Activated CD4-positive, alpha-beta T cell treated with anti-CD3 and anti-CD28 coated beads, Interleukin-10, Interleukin-2, amounts not matched to agents 100 ng/mL and 50 ng/mL, durations not matched to agents 16 hours and 8 hours (primary cell): ENCODE data around the gene CENPL.
A peak's percentile ranks its signal among the peaks of the same experiment; 100 is the strongest.
"Not testable (repeated sequence)": the region's sequence is repeated elsewhere in the genome, so short reads cannot be mapped to it uniquely, and the experiment has no call there.

Experiments
- DNase-seq: peaks from one replicate; pipeline ENCODE4 v3.0.0-alpha.2; 2020

Gene CENPL

DNA sequence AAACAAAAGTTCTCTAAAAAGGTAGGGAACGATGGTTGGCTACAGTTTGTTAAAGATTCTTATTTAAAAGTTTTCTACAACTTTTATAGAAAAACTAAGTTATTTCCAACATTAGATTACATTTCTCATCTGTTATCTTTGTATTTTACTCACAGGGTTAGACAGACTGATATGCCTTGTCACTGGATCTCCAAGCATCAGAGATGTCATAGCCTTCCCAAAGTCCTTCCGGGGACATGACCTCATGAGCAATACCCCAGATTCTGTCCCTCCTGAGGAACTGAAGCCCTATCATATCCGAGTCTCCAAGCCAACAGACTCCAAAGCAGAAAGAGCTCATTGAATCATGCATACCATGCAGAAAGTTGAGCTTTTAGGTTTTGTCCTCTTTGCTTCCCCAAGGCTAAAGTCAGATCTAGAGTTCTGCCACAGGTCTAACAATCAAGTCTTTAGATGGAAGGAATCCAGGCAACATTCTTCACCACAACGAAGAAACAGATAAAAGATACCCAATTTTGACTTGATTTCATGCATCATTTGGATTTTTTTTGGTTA is 32.8 kb upstream of the CENPL start:
- DNase-seq: no peak

DNA sequence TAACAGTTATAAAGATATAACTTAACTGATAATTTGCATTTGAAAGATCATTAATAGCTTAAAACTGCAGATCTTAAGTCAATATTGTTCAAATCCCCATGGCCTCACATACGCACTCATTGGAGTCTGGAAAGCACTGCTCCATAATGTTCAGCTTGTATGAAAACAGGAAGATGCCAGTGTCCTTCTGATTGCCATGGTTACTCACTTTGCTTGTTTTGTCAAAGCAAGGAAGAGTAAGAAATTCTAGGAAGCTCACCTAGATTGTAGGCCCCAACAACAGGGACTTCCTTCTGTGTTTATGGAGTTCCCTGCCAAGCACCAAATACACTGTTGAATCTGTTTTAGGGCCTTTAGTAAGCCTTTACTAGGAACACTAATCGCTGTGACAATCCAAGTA is 32.2 kb upstream of the CENPL start:
- DNase-seq: no peak

DNA sequence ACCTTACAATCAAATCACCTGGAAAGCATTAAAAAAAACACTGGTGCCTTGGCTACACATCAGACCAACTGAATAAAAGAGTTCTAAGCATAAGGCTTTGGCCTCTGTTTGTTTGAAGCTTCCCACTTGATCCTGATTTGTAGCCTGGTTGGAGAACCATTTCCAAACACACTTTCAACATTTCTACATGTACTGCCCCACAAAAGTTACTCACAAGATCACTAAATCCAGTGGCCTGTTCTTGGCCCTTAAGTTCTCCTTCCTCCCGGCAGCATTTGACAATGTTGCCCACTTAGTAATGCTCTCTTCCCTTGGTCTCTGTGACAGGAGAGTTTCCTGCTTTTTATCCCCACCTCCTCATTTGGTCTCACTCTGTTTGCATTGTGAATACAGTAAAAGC is 31.3 kb upstream of the CENPL start:
- no peak for DNase-seq

DNA sequence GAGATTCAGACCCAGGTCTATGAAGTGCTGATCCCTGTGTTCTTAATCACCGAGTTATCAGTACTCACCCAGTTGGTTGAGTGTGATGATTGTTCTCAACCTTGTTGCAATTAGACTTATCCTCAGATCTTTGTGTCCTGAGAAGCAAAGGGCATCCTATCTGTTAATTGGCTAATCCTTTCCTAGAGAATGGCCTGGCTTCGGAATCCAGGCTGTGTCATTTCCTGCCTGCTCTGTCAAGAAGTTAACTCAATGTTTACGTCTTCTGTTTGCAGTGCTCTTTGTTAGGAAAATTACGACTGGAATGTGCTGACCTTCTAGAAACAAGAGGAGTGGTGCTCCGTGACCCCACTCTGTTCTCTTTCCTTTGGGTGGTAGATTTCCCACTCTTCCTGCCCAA is 28.4 kb upstream of the CENPL start:
- no peak for DNase-seq

DNA sequence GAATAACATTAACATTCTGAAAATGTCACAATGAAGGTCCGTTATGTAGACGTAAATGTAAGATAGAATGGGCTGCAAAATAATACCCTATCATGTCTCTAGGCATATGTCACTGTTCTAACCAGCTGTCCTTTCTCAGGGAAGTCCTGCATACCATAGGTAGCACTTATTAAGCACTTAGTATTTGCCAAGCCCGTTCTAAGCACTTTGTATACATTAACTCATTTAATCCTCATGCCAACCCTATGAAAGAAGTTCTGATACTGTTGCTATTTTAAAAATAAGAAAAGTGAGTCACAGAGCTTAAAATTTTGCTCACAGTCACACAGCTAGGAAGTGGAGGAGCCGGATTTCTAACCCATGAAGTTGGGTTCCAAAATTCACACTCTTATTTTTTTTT is 27.4 kb upstream of the CENPL start:
- DNase-seq: no peak

DNA sequence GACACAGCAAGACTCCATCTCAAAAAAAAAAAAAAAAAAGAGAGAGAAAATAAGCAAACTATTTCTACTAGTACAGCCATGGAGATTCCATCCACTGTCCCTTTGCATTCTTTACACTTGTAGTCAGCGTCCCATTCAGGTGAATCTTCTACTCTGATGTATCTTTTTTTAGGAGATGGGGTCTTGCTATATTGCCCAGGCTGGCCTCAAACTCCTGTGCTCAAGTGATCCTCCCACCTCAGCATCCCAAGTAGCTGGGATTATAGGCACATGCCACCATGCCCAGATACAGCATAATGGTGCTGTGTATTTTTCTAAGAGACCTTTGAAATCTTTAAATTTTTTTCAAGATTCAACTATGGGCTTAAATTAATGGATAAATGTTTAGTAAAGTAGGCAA is 8.1 kb upstream of the CENPL start:
- DNase-seq: no peak

DNA sequence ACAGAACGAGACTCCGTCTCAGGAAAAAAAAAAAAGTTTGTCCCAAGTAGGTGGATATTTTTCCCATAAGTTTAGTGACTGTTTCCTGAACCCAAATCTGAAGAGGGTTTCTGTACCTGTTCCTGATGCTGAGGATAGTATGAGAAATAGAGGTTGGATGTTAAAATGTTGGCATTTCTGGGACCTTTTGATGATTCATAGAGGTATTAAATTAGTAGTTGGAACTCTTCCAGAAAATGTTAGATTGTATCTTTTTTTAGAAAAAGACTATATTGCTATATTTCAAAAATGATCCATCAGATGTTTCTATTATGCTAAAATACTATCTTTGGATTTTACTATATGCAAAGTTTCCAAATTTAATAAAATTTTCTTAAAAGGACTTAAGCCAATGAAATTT is 2.9 kb upstream of the CENPL start:
- DNase-seq: no peak

DNA sequence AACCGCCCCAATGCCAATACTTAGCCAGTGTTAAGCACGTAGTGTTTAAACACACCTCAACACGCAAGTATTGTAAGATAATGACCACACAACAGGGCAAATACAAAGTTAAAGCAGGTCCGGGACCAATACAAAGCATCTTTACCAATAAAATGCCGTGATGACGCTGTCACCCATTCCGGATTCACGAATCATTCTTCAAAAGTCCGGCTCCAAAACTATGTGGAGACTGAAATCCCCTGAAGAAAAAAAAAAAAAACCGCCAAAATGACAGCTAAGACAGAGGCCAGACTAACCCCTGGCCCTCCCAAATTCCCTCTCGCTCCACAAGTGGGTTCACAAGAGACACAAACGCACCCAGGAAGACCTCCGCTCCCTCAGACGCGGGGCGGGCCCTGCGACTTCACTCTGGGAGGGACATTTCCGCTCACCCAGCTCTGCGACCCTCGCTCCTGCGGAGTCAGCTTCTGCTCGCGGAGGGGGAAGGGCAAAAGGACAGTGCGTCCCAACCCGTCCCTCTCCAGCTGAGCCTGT is 835 bp downstream of the CENPL start:
- no peak for DNase-seq

DNA sequence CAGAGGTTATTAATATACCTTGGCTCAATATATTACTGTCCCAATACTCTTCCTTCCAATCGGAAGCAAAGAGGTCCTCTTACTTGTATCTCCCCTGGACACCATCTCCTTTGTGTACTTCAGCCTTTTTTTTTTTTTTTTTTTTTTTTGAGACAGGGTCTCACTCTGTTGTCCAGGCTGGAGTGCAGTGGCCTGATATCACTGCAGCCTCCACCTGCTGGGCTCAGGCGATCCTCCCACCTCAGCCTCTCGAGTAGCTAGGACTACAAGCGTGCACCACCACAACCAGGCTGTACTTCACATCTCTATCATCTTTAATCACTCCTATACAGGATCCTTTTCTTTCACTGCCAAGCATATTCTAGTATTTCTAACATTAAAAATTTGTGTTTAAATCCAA is 3.0 kb downstream of the CENPL start:
- DNase-seq: no peak

DNA sequence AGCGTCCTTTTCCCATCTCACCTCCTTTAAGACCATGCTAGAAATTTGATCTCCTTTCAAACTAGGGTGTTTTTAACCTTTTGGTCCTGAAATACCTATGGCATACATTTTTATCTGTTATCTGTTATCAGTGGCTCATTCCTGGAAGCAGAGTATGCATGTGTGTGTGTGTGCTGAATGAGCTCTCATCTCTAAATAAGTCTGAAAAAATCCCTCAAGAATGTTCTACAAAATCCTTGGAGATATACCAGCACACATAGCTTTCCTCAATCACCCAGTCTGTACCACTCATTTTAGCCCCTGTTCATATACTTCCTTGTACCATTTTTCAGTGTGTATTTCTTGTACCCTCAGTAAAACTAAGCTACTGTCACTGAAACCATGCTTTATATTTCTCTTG is 6.2 kb downstream of the CENPL start:
- no peak for DNase-seq

DNA sequence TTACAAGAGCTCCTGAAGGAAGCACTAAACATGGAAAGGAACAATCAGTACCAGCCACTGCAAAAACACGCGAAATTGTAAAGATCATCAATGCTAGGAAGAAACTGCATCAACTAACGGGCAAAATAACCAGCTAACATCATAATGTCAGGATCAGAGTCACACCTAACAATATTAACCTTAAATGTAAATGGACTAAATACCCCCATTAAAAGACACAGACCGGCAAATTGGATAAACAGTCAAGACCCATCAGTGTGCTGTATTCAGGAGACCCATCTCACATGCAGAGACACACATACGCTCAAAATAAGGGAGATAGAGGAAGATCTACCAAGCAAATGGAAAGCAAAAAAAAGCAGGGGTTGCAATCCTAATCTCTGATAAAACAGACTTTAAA is 11.0 kb downstream of the CENPL start:
- DNase-seq: not testable (repeated sequence)

DNA sequence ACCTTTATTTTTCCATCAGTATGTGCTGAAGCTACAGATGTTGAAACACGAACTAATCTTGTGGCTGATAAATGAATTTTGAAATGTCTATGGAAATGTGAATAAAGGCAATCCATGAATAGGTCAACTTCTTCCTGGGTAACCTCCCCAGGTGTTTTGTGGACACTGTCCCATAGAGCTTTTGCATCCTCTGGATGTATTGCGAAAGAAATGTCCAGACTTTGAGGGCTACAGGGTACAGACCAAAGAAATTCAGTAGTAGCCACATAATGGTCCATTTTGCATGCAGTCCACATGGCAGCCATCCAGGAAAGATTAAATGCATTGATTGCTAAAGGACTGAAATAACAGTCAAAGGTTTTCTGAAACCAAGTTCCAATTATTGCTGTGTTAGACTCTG is 21.7 kb downstream of the CENPL start:
- DNase-seq: no peak

DNA sequence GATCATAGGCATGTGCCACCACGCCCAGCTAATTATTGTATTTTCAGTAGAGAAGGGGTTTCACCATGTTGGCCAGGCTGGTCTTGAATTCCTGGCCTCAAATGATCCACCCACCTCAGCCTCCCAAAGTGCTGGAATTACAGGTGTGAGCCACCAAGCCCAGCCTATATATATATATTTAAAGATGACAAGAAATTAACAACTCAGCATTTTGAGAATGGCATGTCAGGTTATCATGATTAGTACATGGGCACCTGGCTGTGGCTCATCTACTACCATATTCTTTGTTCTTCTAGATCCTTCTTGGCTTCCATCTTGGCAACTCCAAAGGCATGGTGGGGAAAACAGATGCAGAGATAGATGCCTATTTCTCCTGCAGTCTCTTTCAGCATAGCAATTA is 24.7 kb downstream of the CENPL start:
- not testable (repeated sequence) for DNase-seq

DNA sequence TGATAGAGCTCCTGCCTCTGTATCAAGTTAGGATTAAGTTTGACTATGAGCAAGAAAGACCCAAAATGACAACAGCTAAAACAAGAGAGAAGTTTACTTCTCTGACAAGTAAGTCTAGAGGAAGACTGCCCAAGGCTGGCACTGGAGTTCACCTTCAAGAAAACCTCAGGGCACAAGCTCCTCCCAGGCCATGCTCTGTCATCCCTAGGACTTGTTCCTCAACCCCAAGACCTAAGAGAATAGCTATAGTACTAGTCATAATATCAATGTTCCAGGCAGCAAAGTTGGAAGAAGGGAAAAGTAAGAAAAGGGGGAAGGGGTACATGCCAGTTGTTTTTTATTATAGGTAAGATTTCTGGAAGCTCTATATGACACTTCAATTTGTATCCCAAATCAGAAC is 26.6 kb downstream of the CENPL start:
- no peak for DNase-seq

DNA sequence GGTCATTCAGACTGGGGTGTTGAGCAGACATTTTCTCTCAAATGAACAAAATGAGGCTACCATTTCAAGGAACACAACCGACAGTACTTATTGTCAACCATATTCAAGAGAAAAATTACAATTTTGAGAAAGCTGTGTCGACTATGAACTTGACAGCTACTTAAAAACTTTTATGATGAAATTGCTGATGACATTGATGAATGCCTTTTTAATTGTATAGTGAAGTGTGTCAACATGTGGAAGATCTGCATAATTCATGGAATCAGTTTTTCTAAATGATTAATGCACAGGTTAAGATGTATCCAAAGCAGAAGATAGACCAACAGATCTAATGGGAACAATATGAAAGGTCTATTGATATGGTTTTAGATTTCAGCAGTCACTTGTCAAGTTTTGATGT is 34.8 kb downstream of the CENPL start:
- DNase-seq: no peak

DNA sequence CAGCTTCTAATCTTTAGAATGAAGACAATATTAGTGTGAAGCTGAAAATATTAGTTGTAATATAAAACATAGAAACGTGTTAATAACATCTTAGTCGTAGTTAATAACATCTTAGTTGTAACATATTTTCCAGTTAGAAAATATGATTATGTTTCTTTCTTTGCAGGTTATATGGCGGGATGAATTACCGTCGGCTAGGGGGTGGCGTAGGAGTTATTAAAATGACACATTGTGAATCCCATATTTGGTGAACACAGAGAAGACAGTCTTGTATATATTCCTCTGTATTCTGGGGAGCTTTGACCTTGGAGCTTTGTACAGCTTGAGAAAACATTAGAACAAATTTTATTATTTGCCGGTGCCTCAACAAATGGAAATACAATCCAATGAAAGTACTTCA is 39.7 kb downstream of the CENPL start:
- no peak for DNase-seq

DNA sequence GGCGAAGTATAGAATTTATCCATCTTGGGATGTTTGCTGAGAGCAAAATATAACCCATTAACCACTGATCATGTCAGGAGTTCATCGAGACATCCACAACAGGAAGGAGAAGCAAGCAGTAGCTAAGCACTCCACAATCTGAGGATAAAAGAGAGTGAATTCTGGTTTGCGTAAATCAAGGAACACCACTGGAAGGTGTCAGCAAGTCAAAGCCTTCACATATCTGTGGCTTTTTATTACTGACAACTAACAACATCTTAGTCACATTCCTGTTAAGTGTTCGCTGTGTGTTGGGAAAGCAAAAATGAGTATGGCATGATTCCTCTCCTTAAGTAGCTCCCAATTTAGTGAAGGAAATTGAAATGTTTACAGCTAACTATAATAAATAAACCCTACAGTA is 44.7 kb downstream of the CENPL start:
- DNase-seq: no peak

DNA sequence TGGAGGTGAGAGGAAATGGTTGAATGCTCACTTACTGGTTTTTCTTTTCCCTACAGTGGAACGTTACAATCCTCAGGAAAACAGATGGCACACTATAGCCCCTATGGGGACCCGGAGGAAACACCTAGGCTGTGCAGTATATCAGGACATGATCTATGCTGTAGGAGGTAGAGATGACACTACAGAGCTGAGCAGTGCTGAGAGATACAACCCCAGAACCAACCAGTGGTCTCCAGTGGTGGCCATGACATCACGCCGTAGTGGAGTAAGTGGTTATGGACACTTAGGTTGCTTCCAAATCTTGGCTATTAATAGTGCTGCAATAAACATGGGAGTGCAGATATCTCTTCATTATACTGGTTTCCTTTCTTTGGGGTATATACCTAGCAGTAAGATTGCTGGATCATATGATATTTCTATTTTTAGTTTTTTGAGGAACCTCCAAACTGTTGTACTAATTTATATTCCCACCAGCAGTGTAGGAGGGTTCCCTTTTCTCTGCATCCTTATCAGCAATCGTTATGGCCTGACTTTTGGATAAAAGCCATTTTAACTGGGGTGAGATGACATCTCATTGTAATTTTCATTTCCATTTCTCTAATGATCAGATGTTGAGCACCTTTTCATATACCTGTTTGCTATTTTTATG is 49.0 kb downstream of the CENPL start:
- no peak for DNase-seq

DNA sequence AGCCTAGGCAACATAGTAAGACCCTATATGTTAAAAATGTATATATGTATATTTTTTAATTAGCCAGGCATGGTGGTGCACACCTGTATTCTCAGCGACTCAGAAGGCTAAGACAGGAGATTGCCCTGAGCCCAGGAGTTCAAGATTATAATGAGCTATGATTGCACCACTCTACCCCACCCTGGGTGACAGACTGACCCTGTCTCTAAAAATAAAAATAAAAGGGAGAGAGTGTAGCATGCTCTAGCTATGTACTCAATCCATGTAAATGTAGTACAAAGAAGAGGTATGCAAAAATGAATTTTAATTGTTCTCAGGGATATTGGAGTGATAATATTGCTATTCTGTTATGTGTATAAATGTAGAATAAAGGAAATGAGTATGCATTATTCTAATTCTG is 53.1 kb downstream of the CENPL start:
- no peak for DNase-seq

DNA sequence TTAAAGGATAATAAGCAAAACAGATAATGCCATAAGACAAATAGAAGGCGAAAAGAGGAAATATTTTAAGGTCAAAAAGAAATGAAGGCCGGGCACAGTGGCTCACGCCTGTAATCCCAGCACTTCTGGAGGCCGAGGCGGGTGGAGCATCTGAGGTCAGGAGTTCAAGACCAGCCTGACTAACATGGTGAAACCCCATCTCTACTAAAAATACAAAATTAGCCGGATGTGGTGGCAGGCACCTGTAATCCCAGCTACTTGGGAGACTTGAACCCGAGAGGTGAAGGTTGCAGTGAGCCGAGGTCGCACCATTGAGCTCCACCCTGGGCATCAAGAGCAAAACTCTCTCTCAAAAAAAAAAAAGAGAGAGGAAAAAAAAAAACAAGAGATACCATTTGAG is 54.4 kb downstream of the CENPL start:
- peak; percentile 4 for DNase-seq

DNA sequence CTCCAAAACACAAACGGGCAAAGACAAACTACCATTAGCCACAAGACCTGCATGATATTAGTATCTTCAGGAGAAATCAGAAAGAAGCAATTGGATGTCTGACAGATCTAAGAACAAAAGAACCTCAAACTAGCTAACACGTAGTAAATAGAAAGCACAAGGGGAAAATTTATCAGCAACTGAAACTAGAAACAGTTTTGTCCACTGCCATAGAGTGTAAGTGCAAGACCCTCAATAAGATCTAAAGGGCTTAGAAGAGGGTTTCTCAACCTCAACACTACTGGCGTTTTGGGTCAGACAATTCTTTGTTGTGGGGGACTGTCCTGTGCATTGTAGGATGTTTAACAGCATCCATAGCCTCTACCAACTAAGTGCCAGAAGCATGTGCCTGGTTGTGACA is 55.9 kb downstream of the CENPL start:
- no peak for DNase-seq

DNA sequence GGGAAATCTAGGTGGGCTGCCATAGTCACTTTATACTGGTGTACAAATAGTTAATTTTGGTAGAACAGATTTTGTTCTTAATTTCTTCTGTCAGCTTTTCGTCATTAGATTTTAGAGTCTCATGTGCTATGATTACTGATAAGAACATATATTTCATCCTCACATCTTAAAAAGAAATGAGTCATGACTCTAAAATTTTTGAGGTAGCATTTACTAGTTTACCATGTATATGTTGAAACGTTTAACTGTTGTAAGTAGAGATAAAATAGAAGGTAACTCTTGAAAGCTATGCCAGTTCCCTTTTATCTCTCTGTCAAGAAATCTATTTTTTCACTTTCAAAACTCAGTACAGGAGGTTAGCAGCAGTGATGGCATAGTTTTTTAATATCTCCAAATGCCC is 56.5 kb downstream of the CENPL start:
- no peak for DNase-seq

DNA sequence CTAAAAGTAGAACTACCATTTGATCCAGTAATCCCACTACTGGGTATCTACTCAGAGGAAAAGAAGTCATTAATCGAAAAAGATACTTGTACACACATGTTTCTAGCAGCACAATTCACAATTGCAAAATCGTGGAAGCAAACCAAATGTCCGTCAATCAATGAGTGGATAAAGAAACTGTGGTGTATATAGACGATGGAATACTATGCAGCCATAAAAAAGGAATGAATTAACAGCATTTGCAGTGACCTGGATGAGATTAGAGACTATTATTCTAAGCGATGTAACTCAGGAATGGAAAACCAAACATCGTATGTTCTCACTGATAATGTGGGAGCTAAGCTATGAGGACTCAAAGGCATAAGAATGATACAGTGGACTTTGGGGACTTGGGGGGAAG is 60.4 kb downstream of the CENPL start:
- not testable (repeated sequence) for DNase-seq

DNA sequence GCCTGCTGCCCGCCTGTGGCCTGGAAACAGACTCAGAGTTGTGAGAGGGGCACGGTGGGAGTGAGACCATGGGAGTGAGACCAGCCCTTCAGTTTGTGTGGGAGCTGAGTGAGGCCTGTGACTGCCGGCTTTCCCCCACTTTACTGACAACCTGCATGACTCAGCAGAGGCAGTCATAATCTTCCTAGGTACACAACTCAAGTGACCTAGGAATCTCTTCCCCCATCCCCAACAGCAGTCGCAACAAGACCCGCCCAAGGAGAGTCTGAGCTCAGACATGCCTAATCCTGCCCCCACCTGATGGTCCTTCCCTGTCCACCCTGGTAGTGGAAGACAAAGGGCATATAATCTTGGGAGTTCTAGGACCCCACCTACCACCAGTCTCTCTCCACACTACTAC is 65.7 kb downstream of the CENPL start:
- no peak for DNase-seq

DNA sequence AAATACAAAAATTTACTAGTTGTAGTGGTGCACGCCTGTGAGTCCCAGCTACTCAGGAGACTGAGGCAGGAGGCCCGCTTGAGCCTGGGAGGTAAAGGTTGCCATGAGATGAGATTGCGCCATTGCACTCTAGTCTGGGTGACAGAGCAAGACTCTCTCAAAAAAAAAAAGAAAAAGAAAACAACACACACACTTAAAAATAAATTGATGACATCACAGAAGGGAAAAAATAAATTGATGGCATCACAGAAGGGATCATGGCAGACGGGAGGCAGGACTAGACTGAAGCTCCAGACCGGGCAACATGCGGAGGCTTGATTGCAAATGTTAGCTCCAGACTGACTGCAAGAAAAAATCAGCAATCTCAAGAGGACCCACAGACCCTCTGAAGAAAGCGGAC is 66.6 kb downstream of the CENPL start:
- no peak for DNase-seq
